ENCODE measurements around the gene ITLN2.
"Not testable (repeated sequence)": the region's sequence is repeated elsewhere in the genome, so short reads cannot be mapped to it uniquely, and the experiment has no call there.

The ITLN2 gene

DNA sequence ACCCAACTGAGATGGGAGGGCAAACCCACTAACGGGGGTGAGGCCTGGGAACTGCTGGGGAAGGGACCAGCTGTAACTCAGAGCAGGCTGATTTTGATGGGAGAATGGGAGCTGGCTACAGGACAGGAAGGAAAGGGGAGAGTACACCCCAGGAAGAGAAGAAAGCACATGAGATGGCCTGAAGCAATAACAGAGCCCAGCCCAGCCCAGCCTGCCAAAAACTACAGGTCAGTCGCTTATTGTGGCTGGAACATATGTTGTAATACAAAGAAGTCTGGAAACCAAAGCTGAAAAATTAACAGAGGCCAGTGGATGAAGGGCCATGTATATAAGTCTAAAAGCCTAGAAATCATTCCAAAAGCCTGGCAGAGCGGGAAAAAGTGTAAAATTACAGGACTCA, 1.6 kb downstream of the ITLN2 start:
- DNase-seq: no peak

DNA sequence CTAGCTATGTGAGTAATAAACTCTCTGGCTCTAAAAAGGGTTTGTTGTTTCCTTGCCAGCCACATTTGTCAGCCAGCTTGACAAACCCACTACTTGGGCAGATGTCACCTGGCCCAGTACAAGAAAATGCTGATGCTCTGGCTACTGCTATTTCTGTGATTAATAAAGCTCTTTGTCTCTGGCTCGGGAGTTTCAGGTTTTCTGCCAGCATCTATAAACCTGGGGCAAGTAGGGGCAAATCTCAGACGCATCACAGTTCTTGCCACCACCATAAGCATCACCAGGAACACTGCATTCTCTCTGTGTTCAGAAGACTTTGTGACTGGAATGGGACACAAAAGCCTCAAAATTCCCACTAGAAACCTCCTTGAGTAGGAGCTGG, 2.5 kb downstream of the ITLN2 start:
- DNase-seq: peak in 1 of 51 donors; percentile 2

DNA sequence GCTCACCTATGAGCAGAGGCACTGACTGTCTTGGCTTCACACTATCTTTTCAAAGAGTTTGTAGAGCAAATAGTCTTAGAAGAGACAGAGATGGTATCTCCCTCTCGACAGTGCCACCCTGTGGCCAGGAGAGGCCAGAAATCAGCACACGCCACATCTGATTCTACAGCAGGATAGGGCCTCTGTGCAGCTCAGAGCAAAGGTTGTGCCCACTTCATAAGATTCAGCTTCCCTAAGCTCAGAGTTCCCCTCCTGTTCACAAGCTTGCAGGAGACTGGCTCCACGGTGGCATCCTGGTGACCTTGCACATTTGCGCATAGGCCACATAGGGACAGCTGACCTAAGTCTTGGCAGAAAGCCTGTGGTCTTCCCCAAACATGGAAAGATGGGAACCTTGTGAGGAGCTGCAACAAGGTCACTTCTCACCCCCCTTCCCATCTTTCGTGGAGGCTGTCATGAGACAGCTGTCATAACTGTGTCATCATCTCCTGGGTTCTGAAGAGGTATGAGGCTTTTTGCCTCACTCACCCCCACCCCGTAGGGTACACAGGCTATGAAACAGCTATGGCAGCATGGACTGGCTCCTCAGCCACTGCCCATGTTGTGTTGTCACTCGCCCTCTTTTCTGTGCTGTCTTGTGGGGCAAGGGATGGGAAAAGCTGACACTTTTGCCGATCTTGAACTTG, 3.0 kb downstream of the ITLN2 start:
- DNase-seq: peak in 30 of 51 donors; percentile 1 to 66 (median 16)

DNA sequence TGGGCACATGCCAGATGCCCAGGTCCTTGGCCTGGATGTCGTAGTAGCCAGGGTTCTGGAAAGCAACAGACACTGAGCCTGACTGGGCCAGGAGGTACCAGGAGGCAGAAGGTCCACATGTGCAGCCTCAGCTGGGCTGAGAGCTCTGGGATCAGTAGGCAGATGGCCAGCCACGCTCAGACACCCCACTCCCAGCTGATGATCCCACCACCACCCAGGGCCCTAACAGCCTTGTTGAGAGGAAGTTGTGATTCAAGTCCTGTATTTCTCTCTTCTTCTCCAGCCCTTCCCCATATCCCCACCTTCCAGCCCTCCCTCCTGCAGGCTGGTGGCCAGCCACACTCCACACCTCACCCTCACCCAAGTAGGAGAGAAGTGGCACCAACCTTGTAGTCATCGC, 4.0 kb downstream of the ITLN2 start:
- no peak for DNase-seq

DNA sequence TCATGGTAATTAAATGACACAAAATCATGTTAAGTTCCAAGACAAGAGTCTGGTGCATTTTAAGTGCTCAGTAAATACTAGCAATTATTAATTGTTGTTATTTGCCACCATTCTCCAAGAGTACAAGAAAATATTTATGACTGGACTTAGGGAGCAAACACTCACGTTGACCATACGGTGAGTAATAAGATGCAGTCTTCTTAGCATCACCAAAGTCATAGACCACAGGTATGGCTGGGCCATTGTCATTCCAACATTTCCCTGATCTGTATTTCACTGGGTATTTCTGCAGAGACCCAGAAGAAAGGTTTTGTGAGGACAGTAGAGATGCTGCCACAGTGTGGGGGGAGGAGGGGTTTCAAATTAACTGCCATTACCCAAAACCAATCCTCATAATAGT, 4.7 kb downstream of the ITLN2 start:
- DNase-seq: no peak

DNA sequence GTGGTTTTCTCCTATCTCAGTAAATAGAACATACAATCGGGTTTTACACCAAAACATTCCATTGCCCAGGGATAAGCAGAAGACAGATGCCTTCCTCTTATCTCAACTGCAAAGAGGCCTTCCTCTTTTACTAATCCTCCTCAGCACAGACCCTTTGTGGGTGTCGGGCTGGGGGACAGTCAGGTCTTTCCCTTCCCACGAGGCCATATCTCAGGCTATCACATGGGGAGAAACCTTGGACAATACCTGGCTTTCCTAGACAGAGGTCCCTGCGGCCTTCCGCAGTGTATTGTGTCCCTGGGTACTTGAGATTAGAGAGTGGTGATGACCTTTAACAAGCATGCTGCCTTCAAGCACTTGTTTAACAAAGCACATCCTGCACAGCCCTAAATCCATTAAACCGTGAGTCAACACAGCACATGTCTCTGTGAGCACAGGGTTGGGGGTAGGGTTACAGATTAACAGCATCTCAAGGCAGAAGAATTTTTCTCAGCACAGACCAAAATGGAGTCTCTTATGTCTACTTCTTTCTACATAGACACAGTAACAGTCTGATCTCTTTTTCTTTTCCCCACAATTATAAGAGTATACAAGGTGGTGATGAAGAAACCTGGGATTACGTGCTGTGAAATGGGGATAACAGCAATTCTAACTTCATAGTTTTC, 5.3 kb downstream of the ITLN2 start:
- DNase-seq: not testable (repeated sequence)

DNA sequence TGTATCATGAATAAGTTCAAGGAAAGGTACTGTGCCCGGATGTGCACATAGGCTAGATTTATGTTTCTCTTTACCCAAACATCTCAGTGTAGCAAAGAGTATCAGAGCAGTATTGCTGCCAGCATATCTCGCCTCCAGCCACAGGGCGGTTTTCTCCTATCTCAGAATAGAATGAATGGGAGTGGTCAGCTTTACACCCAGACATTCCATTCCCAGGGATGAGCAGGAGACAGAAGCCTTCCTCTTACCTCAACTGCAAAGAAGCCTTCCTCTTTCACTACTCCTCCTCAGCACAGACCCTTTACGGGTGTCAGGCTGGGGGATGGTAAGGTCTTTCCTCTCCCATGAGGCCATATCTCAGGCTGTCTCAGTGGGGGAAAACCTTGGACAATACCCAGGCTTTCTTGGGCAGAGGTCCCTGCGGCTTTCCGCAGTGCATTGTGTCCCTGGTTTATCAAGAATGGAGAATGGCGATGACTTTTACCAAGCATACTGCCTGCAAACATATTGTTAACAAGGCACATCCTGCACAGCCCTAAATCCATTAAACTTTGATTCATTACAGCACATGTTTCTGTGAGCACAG, 7.3 kb downstream of the ITLN2 start:
- not testable (repeated sequence) for DNase-seq

DNA sequence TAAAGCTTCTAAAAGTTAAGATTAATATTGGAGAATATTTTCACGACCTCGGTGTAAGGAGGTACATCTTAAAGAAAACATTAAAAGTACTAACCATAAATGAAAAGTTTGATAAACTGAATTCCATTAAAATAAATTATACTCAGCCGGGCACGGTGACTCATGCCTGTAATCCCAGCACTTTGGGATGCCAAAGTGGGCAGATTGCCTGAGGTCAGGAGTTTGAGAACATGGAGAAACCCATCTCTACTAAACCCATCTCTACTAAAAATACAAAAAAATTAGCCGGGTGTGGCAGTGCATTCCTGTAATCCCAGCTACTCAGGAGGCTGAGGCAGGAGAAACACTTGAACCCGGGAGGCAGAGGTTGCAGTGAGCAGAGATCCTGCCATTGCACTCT, 8.7 kb downstream of the ITLN2 start:
- DNase-seq: not testable (repeated sequence)

DNA sequence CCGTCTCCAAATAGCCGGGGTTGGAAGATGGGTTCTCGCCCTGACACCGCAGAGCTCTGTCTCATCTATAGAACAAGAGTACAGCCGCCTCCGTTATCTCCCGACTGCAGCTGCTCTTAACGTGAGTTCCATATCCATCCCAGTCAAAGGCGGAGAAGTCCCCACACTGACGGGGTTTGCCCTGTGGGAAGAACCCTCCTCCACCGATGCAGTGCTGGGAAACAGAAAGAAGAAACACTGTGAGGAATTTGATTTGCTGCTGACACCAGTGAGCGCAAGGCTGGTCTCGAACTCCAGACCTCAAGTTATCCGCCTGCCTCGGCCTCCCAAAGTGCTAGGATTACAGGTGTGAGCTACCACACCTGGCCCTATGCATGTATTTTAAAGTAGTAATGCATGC, 9.5 kb downstream of the ITLN2 start:
- no peak for DNase-seq

DNA sequence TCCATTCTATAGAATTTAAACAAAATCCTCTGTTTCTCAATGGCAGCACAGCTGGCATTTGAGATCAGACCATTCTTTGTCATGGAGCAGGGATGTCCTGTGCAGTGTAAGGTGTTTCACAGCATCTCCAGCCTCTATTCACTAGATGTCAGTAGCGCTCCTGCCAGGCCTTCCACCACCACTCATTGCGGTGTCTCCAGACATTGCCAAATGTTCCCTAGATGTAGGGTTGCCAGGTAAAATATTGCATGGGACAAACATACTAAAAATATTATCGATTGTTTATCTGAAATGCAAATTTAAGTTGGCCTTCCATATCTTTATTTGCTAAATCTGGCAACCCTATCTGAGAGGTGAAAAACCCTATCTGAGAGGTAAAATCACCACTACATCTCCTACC, 11.7 kb downstream of the ITLN2 start:
- no peak for DNase-seq

DNA sequence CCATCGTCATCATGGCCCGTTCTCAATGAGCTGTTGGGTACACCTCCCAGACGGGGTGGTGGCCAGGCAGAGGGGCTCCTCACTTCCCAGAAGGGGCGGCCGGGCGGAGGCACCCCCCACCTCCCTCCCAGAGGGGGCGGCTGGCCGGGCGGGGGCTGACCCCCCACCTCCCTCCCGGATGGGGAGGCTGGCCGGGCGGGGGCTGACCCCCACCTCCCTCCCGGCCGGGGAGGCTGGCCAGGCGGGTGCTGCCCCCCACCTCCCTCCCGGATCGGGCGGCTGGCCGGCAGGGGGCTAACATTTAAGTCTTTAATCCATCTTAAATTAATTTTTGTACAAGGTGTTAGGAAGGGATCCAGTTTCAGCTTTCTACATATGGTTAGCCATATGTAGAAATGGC, 17.9 kb downstream of the ITLN2 start:
- not testable (repeated sequence) for DNase-seq

DNA sequence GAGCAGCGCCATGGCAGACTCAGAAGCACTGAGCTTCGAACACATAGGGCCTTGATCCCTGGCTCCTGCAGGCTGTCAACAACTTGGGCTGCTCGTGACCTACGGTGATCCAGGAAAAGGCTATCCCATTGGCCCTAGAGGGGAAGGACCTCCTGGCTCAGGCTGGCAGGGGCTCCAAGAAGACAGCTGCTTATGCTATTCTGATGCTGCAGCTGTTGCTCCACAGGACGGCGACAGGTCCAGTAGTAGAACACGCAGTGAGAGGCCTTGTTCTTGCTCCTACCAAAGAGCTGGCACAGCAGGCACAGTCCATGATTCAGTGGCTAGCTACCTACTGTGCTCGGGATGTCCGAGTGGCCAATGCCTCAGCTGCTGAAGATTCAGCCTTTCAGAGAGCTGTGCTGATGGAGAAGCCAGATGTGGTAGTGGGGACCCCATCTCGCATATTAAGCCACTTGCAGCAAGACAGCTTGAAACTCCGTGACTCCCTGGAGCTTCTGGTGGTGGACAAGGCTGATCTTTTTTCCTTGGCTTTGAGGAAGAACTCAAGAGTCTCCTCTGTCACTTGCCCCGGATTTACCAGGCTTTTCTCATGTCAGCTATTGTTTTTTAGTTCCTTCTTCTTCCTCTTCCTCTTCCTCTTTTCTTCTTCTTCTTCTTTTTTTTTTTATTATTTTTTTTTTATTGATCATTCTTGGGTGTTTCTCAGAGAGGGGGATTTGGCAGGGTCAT, 18.9 kb downstream of the ITLN2 start:
- no peak for DNase-seq

DNA sequence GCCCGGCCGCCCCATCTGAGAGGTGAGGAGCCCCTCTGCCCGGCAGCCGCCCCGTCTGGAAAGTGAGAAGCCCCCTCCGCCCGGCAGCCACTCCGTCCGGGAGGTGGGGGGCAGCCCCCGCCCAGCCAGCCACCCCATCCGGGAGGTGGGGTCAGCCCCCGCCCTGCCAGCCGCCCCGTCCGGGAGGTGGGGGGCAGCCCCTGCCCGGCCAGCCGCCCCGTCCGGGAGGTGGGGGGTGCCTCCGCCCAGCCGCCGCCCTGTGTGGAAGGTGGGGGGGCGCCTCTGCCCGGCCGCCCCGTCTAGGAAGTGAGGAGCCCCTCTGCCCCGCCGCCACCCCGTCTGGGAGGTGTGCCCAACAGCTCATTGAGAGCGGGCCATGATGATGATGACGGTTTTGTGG, 21.3 kb downstream of the ITLN2 start:
- not testable (repeated sequence) for DNase-seq

DNA sequence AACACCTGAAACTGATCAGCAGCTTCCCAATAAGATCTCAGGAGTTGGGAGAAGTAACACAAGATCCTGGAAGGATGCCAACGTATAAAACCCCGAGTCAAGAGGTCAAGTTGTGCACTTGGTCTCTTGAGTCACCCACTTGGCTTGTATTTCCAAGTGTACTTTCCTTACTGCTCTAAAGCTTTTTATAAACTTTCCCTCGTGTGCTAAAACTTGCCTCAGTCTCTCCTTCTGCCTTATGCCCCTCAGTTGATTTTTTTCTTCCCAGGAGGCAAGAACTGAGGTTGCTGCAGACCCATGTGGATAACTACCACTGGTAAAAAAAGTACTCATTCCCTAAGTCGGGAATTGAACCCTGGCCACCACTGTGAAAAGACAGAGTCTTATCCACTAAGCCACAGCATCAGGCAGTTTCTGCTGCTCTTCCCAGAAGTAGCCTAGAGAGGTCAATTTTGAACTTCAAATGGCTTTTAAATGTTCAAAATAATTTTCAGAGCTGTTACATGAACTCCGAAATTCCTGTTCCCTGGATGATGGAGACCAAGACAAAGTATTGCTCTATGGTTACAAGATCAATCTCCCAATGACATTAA, 28.9 kb downstream of the ITLN2 start:
- DNase-seq: peak in 1 of 51 donors; percentile 1

DNA sequence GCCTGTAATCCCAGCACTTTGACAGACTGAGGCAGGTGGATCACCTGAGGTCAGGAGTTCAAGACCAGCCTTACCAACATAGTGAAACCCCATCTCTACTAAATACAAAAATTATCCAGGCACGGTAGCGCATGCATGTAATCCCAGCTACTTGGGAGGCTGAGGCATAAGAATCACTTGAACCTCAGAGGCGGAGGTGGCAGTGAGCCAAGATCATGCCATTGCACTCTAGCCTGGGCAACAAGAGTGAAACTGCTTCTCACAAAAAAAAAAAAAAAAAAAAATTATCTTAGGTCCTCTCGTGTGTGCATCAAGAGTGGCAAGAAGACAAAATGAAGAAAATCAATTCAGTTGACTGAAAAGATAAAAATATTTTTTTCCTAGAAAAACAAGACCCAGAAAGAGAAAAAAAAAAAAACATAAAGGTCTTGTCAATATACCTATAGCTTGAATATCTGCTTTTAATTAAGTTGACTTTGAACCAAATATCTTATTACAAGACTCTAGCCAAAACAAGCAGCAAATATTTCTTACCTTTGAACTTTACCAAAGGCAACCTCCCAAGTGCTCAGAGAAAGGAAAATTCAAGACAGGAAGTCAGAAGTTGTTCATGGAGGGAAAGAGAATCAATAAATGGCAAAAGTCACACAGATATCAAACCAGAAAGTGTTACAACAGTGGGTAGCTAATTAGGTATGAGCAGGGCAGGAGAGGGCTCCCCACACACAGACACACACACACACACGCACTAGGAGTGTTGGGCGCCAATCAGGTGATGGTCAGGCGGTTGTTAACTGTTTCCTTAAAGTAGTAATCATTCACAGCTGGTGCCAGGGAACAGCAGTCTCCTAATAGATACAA, 29.6 kb downstream of the ITLN2 start:
- no peak for DNase-seq

DNA sequence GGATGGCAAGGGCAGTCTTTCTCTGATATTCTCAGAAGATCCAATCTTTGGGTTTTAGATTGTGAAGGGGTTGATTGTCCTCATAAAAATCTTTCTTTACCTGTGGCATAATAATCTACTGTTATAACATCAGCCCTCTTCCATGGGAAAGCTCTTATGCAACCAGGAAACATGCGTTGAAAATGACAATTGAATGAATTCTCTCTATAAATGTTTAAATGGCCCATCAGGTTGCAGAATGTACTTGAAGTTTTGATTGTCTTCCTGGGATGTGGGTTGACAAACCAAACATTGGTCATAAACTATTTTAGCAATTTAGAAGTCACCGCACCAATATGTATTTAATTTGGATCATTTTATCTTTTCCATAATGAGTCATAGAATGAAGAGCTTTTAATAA, 37.9 kb downstream of the ITLN2 start:
- DNase-seq: no peak

DNA sequence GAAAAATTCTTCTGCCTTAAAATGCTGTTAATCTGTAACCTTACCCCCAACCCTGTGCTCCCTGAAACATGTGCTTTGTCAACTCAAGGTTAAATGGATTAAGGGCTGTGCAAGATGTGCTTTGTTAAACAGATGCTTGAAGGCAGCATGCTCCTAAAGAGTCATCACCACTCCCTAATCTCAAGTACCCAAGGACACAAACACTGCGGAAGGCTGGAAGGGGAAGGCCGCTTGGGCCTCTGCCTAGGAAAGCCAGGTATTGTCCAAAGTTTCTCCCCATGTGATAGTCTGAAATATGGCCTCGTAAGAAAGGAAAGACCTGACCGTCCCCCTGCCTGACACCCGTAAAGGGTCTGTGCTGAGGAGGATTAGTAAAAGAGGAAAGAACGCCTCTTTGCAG, 41.4 kb downstream of the ITLN2 start:
- not testable (repeated sequence) for DNase-seq

DNA sequence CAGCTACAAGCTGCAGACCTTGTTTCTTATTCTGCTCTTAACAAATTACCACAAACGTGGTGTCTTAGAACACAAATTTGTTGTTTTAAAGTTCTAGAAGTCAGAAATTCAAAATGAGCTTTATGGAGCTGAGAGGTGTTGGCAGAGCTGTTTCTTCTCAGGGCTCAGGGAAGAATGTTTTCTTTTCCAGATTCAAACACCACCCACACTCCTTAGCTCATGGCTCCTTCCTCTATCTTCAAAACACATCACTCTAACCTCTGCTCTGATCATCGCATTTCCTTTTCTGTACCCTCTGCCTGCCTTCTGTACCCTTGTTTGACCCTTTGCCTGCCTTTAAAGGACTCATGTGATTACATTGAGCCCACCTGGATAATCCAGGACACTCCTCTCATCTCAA, 42.7 kb downstream of the ITLN2 start:
- no peak for DNase-seq

DNA sequence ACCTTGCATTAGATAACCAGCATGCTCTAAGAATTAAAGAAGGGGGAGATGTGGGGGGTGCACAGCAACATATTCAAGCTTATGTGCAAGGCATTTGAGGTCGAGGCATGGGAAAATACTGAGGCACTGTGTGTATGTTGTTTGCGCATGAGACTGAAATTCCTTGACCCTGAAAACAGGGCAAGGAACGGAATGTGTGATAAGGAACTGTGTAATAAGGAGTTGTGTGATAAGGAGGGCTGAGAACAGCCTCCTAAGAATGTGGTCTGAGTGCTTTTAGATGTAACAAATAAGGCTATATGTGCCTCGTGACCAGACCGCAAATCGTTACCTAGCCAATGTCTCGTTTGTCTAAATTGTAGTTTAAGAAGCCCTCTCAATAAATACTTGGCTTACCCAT, 43.2 kb downstream of the ITLN2 start:
- DNase-seq: no peak

DNA sequence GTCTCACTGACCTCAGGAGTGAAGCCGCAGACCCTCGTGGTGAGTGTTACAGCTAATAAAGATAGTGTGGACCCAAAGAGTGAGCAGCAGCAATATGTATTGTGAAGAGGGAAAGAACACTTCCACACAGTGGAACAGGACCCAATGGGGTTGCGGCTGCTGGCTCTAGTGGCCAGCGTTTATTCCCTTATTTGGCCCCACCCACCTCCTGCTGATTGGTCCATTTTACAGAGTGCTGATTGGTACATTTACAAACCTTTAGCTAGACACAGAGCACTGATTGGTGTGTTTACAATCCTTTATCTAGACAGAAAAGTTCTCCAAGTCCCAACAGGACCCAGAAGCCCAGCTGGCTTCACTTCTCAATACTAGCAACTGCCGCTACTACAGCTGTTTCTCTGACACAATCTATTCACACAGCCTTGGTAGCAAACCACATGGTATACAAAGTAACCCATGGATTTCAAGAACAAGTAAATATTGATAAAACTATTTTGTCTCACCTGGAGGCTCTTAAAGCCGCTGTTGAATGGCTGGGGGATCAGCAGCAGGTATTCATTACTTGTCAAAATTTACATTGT, 44.3 kb downstream of the ITLN2 start:
- no peak for DNase-seq

DNA sequence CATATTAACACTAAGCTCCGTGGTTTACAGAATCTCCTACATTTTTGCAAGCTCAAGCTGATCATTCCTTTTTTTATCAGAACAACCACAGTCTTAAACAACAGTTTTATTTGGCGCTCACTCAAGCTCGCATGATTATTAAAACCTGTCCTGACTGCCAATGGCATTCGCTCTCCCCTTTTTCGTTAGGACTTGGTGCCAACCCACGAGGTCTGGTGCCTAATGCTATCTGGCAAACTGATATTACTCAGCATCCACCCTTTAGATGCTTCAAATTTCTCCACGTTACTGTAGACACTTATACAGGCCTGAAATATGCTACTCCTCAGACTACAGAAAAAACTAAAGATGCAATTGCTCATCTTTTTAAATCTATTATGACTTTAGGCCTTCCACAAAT, 46.6 kb downstream of the ITLN2 start:
- no peak for DNase-seq
